Esophagus muscularis mucosa (tissue), 4 donors: ENCODE results near the gene NFATC4.

Experiments
- EP300 ChIP-seq: sonication (generic); formaldehyde crosslinking; IDR thresholded peaks from one replicate; pipeline ENCODE4 v1.6.1; 2017; ENCODE audit warnings: antibody characterized with exemption
- POLR2A ChIP-seq: fragments of 450-650 bp; IDR thresholded peaks from one replicate; pipeline ENCODE4 v1.6.1; 2017; ENCODE audit warnings: antibody characterized with exemption, moderate library complexity, mild to moderate bottlenecking, low read depth
- POLR2AphosphoS5 ChIP-seq, 2 donors: sonication (generic); formaldehyde crosslinking; IDR thresholded peaks; one replicate each; pipeline ENCODE4 v1.6.1; 2017; ENCODE audit warnings: antibody characterized with exemption in 2 of 2
- TF ChIP-seq, protein P1 (sequence below), 3 experiments: fragments of 200-600 bp in 2 of 3; fragments of 450-650 bp in 1 of 3; sonication (generic) in 2 of 3; IDR thresholded peaks; one replicate each; pipeline ENCODE4 v1.5.1; 2017 to 2019; ENCODE audit warnings: antibody characterized with exemption in 3 of 3, mild to moderate bottlenecking in 2 of 3, moderate library complexity in 1 of 3

DNA sequence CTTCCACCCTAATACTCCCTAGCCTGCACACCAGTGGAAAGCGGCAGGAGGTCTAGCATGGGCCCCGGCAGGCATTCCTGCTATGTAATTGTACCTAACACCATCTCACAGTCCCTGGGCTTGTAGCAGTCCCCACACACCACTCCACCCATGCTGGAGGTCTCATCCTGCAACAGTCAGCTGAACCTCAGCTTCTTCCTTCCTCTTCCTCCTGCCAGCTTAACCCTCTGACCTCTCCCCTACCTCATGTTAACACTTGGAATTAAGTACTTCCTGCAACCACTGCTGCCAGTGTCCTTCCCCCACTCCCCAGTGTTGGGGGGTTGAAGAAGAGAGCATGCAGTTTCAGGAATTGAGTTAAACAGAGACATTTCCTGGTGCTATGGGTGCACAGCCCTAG is 40.7 kb upstream of the NFATC4 start:
- TF ChIP-seq, protein P1, sequence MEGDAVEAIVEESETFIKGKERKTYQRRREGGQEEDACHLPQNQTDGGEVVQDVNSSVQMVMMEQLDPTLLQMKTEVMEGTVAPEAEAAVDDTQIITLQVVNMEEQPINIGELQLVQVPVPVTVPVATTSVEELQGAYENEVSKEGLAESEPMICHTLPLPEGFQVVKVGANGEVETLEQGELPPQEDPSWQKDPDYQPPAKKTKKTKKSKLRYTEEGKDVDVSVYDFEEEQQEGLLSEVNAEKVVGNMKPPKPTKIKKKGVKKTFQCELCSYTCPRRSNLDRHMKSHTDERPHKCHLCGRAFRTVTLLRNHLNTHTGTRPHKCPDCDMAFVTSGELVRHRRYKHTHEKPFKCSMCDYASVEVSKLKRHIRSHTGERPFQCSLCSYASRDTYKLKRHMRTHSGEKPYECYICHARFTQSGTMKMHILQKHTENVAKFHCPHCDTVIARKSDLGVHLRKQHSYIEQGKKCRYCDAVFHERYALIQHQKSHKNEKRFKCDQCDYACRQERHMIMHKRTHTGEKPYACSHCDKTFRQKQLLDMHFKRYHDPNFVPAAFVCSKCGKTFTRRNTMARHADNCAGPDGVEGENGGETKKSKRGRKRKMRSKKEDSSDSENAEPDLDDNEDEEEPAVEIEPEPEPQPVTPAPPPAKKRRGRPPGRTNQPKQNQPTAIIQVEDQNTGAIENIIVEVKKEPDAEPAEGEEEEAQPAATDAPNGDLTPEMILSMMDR (IDR thresholded peaks at IDR 0.05): no peak
- TF ChIP-seq POLR2A (no peak), EP300 (no peak), POLR2AphosphoS5 (IDR thresholded peaks at IDR 0.05) (no peak)
